AG04449 (cell line): ENCODE data around the gene F11.
"Not testable (repeated sequence)": the region's sequence is repeated elsewhere in the genome, so short reads cannot be mapped to it uniquely, and the experiment has no call there.

Source experiments
- CTCF ChIA-PET: fragments of 350-600 bp; formaldehyde crosslinking; extraction: SDS; loops from one replicate; lab custom pipeline; 2021; ENCODE audit warnings: antibody characterized with exemption; lab: Yijun Ruan, JAX
- POLR2A ChIA-PET: fragments of 400-600, 350-600 bp; formaldehyde crosslinking; extraction: SDS; loops from one replicate; lab custom pipeline; 2020; ENCODE audit warnings: antibody characterized with exemption, inconsistent platforms; lab: Yijun Ruan, JAX
- DNase-seq: peaks from one replicate; pipeline ENCODE4 v3.0.0-alpha.2; 2010; ENCODE audit warnings: low read depth, low spot score
- H3K4me3 ChIP-seq: 2 replicates; pipeline ENCODE4 v1.5.1; 2011; ENCODE audit warnings: low read depth, mild to moderate bottlenecking, control low read depth, low read length
- CTCF ChIP-seq: IDR thresholded peaks from one replicate; pipeline ENCODE4 v1.5.1; 2011; ENCODE audit warnings: mild to moderate bottlenecking, moderate library complexity, low read length, control low read depth, inconsistent platforms; ENCODE audit not compliant: insufficient read depth; ENCODE audit errors: missing control alignments

Gene F11

GRCh38 chr4:186260504-186261448 is 5.2 kb upstream of the F11 start:
- CTCF ChIA-PET, result no interaction called here
- POLR2A ChIA-PET, result no interaction called here
- no peak for DNase-seq
- TF ChIP-seq CTCF, result no peak
- H3K4me3 ChIP-seq, result no peak overlapping the region

GRCh38 chr4:186264660-186265059 is 1.3 kb upstream of the F11 start:
- no peak for DNase-seq
- ChIA-PET CTCF (no interaction called here), POLR2A (no interaction called here)
- H3K4me3 ChIP-seq, result no peak overlapping the region
- TF ChIP-seq CTCF, result no peak

GRCh38 chr4:186265250-186265649 is 739 bp upstream of the F11 start:
- CTCF ChIA-PET, POLR2A ChIA-PET: not testable (repeated sequence)

GRCh38 chr4:186266729-186267456 is 904 bp downstream of the F11 start:
- no peak for DNase-seq
- no peak for TF ChIP-seq CTCF
- POLR2A ChIA-PET, result no interaction called here
- no peak overlapping the region for H3K4me3 ChIP-seq
- CTCF ChIA-PET, result interaction anchor here (1.0 kb wide), 1 partner anchor 9 kb away, joined by 3 read pairs; no protein-coding TSS in a partner anchor

More at GRCh38 chr4:186265250-186265649, 739 bp upstream of the F11 start:
- DNase-seq, H3K4me3 ChIP-seq: not testable (repeated sequence)

- CTCF ChIA-PET, result no interaction called here
- POLR2A ChIA-PET, result no interaction called here
- TF ChIP-seq CTCF, result no peak
Measured at GRCh38 chr4:186271081-186271678, 5.2 kb downstream of the F11 start.

GRCh38 chr4:186272699-186273391 is 6.9 kb downstream of the F11 start:
- ChIA-PET POLR2A (no interaction called here), CTCF (no interaction called here)
- no peak for DNase-seq
- no peak for TF ChIP-seq CTCF
- H3K4me3 ChIP-seq, result no peak overlapping the region

More at GRCh38 chr4:186271081-186271678, 5.2 kb downstream of the F11 start:
- H3K4me3 ChIP-seq, result no peak overlapping the region
- no peak for DNase-seq

- H3K4me3 ChIP-seq, CTCF ChIA-PET, POLR2A ChIA-PET, DNase-seq: not testable (repeated sequence)
Measured at GRCh38 chr4:186273392-186273789, 7.4 kb downstream of the F11 start.
